ENCODE measurements around the gene GOLGA2. TPM values are rescaled to one million over a fixed set of nuclear protein-coding genes. Genes with fewer than 3 reads are reported as not detected.
A peak's percentile ranks its signal among the peaks of the same experiment; 100 is the strongest.

The GOLGA2 gene, protein sequence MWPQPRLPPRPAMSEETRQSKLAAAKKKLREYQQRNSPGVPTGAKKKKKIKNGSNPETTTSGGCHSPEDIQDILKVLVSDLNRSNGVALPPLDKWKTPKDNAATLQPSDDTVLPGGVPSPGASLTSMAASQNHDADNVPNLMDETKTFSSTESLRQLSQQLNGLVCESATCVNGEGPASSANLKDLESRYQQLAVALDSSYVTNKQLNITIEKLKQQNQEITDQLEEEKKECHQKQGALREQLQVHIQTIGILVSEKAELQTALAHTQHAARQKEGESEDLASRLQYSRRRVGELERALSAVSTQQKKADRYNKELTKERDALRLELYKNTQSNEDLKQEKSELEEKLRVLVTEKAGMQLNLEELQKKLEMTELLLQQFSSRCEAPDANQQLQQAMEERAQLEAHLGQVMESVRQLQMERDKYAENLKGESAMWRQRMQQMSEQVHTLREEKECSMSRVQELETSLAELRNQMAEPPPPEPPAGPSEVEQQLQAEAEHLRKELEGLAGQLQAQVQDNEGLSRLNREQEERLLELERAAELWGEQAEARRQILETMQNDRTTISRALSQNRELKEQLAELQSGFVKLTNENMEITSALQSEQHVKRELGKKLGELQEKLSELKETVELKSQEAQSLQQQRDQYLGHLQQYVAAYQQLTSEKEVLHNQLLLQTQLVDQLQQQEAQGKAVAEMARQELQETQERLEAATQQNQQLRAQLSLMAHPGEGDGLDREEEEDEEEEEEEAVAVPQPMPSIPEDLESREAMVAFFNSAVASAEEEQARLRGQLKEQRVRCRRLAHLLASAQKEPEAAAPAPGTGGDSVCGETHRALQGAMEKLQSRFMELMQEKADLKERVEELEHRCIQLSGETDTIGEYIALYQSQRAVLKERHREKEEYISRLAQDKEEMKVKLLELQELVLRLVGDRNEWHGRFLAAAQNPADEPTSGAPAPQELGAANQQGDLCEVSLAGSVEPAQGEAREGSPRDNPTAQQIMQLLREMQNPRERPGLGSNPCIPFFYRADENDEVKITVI
- total RNA-seq: 100 to 1,000 TPM in 2 of 6 donors, 10 to 100 TPM in 4; 78.4 to 138 (median 93.8) TPM

DNA sequence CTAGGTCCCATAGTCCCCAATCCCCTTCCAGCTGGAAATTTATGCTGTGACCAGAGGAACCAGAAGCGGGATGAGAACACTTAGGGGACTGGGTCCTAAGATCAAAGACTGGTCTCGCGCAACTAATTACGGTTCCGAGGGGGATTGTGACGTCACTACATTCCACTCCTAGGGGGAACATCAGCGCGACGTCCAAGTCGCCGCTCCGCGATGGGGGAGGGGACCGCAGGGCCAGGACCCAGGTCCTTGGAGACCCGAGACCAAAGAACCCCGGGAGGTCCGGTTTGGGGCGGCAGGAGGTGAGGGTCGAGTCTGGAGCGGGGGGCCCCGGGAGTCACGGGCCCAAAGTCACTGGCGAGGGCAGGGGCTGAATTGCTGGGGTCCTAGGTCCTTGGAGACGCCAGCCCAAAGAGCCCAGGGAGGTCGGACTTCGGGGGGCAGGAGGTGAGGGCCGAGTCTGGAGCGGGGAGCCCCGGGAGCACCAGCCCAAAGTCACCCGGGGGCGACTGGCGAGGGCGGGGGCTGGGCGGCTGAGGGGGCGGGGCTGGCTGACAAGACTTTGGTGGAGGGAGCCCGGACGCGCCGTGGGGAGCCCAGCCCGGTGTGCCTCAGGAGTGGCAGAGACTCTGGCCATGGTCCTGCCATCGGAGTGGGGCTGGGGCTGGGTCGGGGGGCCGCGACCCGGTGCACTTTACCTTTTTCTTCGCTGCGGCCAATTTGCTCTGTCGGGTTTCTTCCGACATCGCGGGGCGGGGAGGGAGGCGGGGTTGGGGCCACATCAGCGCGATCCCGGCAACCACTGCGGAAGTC is at the start of gene GOLGA2:
GOLGA2 (minus strand) TSS at position 810 of the 810 bp plus-strand sequence; CDS start at position 779, 31 bp downstream.
- H3K4me1 ChIP-seq: peaks cover 33 to 50% (median 35%) of the 10 kb centered on the region in 4 donors
- H3K4me3 ChIP-seq: peak within 1 kb of the TSS; percentile 71 to 98 (median 84)
- DNase-seq (peak; percentile 27 to 88), ATAC-seq (ENCODE audit: low FRiP score in 2 of 2) (peak; percentile 72 to 87)
- H3K9me3 ChIP-seq: no peaks in the 10 kb centered on the region
- H3K36me3 ChIP-seq: peaks cover 6 to 32% (median 15%) of the 10 kb centered on the region in 4 donors
- 1 to 2% methylated on average over 25 to 37 of the region's 57 CpGs for WGBS, 2 donors
- H3K27me3 ChIP-seq: no peaks in the 10 kb centered on the region
- TF ChIP-seq POLR2A (IDR thresholded peaks at IDR 0.05): no peak
- TF ChIP-seq EP300 (IDR thresholded peaks at IDR 0.05): no peak
- TF ChIP-seq POLR2AphosphoS5 (IDR thresholded peaks at IDR 0.05): no peak
- peak within 1 kb of the TSS; percentile 79 to 95 (median 92) for H3K27ac ChIP-seq

DNA sequence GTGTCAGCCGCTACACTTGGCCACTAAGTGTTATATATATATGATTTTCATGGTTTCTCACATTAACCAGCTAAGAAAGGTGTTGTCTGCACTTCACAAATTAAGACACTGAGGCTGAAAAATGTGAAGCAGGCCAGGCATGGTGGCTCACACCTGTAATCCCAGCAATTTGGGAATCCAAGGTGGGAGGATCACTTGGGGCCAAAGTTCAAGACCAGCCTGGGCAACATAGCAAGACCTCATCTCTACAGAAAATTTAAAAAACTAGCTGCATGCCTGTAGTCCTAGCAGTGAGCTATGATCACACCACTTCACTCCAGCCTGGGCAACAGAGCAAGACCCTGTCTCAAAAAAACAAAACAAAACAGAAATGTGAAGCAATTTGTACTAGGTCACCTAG is 48.6 kb upstream of the GOLGA2 start:
- Histone ChIP-seq H3K9me3 (no peaks in the 10 kb centered on the region), H3K4me1 (peaks cover 19 to 33% (median 22%) of the 10 kb centered on the region in 4 donors), H3K27me3 (no peaks in the 10 kb centered on the region), H3K27ac (no peak overlapping the region), H3K4me3 (no peak overlapping the region), H3K36me3 (peaks cover 0 to 43% (median 23%) of the 10 kb centered on the region in 4 donors)
- 88 to 94% methylated on average over 1 of the region's 1 CpG for whole genome bisulfite sequencing, 2 donors
- DNase-seq (no peak), ATAC-seq (ENCODE audit: low FRiP score in 2 of 2) (no peak)
- TF ChIP-seq, protein P1, sequence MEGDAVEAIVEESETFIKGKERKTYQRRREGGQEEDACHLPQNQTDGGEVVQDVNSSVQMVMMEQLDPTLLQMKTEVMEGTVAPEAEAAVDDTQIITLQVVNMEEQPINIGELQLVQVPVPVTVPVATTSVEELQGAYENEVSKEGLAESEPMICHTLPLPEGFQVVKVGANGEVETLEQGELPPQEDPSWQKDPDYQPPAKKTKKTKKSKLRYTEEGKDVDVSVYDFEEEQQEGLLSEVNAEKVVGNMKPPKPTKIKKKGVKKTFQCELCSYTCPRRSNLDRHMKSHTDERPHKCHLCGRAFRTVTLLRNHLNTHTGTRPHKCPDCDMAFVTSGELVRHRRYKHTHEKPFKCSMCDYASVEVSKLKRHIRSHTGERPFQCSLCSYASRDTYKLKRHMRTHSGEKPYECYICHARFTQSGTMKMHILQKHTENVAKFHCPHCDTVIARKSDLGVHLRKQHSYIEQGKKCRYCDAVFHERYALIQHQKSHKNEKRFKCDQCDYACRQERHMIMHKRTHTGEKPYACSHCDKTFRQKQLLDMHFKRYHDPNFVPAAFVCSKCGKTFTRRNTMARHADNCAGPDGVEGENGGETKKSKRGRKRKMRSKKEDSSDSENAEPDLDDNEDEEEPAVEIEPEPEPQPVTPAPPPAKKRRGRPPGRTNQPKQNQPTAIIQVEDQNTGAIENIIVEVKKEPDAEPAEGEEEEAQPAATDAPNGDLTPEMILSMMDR (IDR thresholded peaks at IDR 0.05): no peak
- no peak for TF ChIP-seq POLR2AphosphoS5 (IDR thresholded peaks at IDR 0.05)
- TF ChIP-seq POLR2A (IDR thresholded peaks at IDR 0.05): no peak
- TF ChIP-seq EP300 (IDR thresholded peaks at IDR 0.05): no peak

DNA sequence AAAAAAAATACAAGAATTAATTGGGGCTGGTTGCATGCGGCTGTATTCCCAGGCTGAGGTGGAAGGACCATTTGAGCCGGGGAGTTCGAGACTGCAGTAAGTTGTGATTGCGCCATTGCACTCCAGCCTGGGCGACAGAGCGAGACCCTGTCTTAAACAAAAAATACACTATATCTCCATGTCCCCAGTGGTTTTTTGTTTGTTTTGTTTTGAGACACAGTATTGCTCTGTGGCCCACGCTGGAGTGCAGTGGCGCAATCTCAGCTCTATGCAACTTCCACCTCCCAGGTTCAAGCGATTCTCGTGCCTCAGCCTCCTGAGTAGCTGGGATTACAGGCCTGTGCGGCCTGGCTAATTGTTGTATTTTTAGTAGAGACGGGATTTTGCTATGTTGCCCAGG is 48.0 kb upstream of the GOLGA2 start:
- no peak for DNase-seq
- no peak for ATAC-seq (ENCODE audit: low FRiP score in 2 of 2)
- no peak for TF ChIP-seq EP300 (IDR thresholded peaks at IDR 0.05)
- TF ChIP-seq, protein P1 (IDR thresholded peaks at IDR 0.05): no peak
- no peak for TF ChIP-seq POLR2A (IDR thresholded peaks at IDR 0.05)
- TF ChIP-seq POLR2AphosphoS5 (IDR thresholded peaks at IDR 0.05): no peak
- Histone ChIP-seq H3K9me3 (no peaks in the 10 kb centered on the region), H3K27me3 (no peaks in the 10 kb centered on the region), H3K4me3 (peak overlapping the region in 3 of 4 donors; percentile 66 to 95 (median 85)), H3K4me1 (peaks cover 19 to 33% (median 22%) of the 10 kb centered on the region in 4 donors), H3K36me3 (peaks cover 0 to 41% (median 22%) of the 10 kb centered on the region in 4 donors), H3K27ac (peak overlapping the region in 1 of 4 donors; percentile 89)
- 80 to 83% methylated on average over 12 of the region's 12 CpGs for WGBS, 2 donors

DNA sequence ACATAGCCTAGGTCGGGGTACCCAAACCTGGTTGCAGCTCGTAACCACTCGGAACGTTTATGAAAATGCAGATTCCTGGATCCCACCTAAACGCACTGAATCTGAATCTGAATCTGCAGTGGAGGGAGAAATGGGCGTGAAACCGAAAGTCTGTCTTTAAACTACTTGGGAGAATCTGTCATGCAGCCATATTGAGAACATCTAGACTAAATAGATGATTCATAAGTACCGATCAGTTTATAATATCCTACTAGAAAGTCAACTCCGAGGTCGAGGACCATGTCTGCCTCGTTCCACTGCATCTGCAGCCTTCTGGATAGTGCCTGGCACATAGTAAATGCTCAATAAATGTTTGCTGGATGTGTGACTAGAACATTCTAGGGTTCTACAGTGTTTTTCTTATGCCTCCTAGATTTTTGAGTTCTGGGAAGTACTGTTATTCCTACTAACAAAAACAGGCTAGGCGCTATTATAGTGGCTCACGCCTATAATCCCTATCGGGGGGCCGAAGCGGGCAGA is 47.5 kb upstream of the GOLGA2 start:
- 28 to 32% methylated on average over 11 to 16 of the region's 16 CpGs for WGBS, 2 donors
- Histone ChIP-seq H3K27ac (peak overlapping the region; percentile 83 to 92 (median 89)), H3K9me3 (no peaks in the 10 kb centered on the region)

More for the DNA sequence above, 47.5 kb upstream of the GOLGA2 start:
- DNase-seq (no peak), ATAC-seq (ENCODE audit: low FRiP score in 2 of 2) (no peak)
- Histone ChIP-seq H3K27me3 (no peaks in the 10 kb centered on the region), H3K36me3 (peaks cover 0 to 44% (median 20%) of the 10 kb centered on the region in 4 donors), H3K4me3 (peak overlapping the region; percentile 66 to 100 (median 90)), H3K4me1 (peaks cover 19 to 33% (median 22%) of the 10 kb centered on the region in 4 donors)
- TF ChIP-seq POLR2AphosphoS5 (IDR thresholded peaks at IDR 0.05): no peak
- TF ChIP-seq EP300 (IDR thresholded peaks at IDR 0.05): no peak
- TF ChIP-seq, protein P1 (IDR thresholded peaks at IDR 0.05): no peak
- TF ChIP-seq POLR2A (IDR thresholded peaks at IDR 0.05): no peak

Measured in upper lobe of left lung (tissue), 6 donors.